A549 (cell line): ENCODE data around the gene SLC16A1. TPM values are rescaled to one million over a fixed set of nuclear protein-coding genes. Genes with fewer than 3 reads are reported as not detected.
A peak's percentile ranks its signal among the peaks of the same experiment; 100 is the strongest.

Source experiments
- ATAC-seq, 2 experiments: fragments of 200-7000 bp in 1 of 2; fragments of >200 bp in 1 of 2; cut with Nextera tagmentation in 1 of 2; cut with Tn5 transposase in 1 of 2; 3 replicates each; pipeline versions ENCODE4 v1.8.0 to v1.9.1; 2018 to 2020; ENCODE audit warnings: mild to moderate bottlenecking in 1 of 2, moderate library complexity in 1 of 2
- CTCF ChIA-PET: fragments of 300-600 bp; sonication (Branson Sonifier 250); formaldehyde crosslinking; extraction: SDS; loops from one replicate; lab custom pipeline; 2021; ENCODE audit warnings: antibody characterized with exemption, inconsistent platforms; lab: Yijun Ruan, JAX
- POLR2A ChIA-PET: fragments of 350-600 bp; formaldehyde crosslinking; extraction: SDS; loops from one replicate; lab custom pipeline; 2021; ENCODE audit warnings: antibody characterized with exemption, inconsistent platforms; lab: Yijun Ruan, JAX
- DNase-seq, 2 experiments: peaks; one replicate each; pipeline versions ENCODE4 v3.0.0 to v3.0.0-alpha.2; 2011 to 2016; ENCODE audit warnings: low read depth in 1 of 2, low spot score in 1 of 2
- FAIRE-seq: peaks from 2 replicates; lab custom pipeline; 2011; peaks lifted over from hg19 to GRCh38; lab: Jason Lieb, UNC
- H3K27ac ChIP-seq, 2 experiments: fragments of >200 bp; sonication (Bioruptor Twin); formaldehyde crosslinking; 3 replicates each; pipeline ENCODE4 v1.5.1; 2016 to 2017
- H3K4me1 ChIP-seq: fragments of >200 bp; sonication (Bioruptor Twin); formaldehyde crosslinking; 3 replicates; pipeline ENCODE4 v1.6.1; 2016
- H3K4me2 ChIP-seq: fragments of >200 bp; sonication (Bioruptor Twin); formaldehyde crosslinking; 3 replicates; pipeline ENCODE4 v1.6.1; 2016
- H3K4me3 ChIP-seq: fragments of >200 bp; sonication (Bioruptor Twin); formaldehyde crosslinking; 3 replicates; pipeline ENCODE4 v1.5.1; 2016
- H3K9me3 ChIP-seq: fragments of >200 bp; sonication (Bioruptor Twin); formaldehyde crosslinking; 3 replicates; pipeline ENCODE4 v1.6.1; 2016
- CBX2 ChIP-seq: fragments of 200-600 bp; sonication (generic); IDR thresholded peaks from 2 replicates; pipeline ENCODE4 v1.6.1; 2016; ENCODE audit warnings: low read depth, mild to moderate bottlenecking, borderline replicate concordance
- CBX8 ChIP-seq: fragments of 200-600 bp; sonication (generic); IDR thresholded peaks from 2 replicates; pipeline ENCODE4 v1.6.1; 2016
- FOSB ChIP-seq: fragments of 250-450 bp; sonication (Bioruptor Pico); IDR thresholded peaks from 2 replicates; pipeline ENCODE4 v1.5.0; 2020; ENCODE audit warnings: mild to moderate bottlenecking, moderate library complexity
- FOXS1 ChIP-seq: fragments of 250-450 bp; sonication (Bioruptor Pico); IDR thresholded peaks from 2 replicates; pipeline ENCODE4 v1.5.0; 2020; ENCODE audit warnings: mild to moderate bottlenecking, moderate library complexity
- HDAC2 ChIP-seq: fragments of 200-600 bp; sonication (generic); IDR thresholded peaks from 2 replicates; pipeline ENCODE4 v1.6.1; 2016
- HES2 ChIP-seq: fragments of >200 bp; sonication (Bioruptor Twin); formaldehyde crosslinking; IDR thresholded peaks from 2 replicates; pipeline ENCODE4 v1.6.1; 2016
- JUN ChIP-seq, 2 experiments: fragments of >200 bp; sonication (Bioruptor Twin); formaldehyde crosslinking; IDR thresholded peaks; 2 replicates in 1 of 2; 3 replicates in 1 of 2; pipeline ENCODE4 v1.6.1; 2016 to 2017
- KDM5A ChIP-seq: fragments of 200-600 bp; sonication (generic); IDR thresholded peaks from 2 replicates; pipeline ENCODE4 v1.6.1; 2016; ENCODE audit warnings: antibody characterized with exemption, mild to moderate bottlenecking
- MAFK ChIP-seq: fragments of 450-650 bp; IDR thresholded peaks from 2 replicates; pipeline ENCODE4 v1.6.1; 2014; ENCODE audit not compliant: partially characterized antibody
- MYC ChIP-seq: IDR thresholded peaks from 2 replicates; pipeline ENCODE4 v1.6.1; 2012; ENCODE audit warnings: mild to moderate bottlenecking, inconsistent platforms, low read length, improper control_type of control experiment, borderline replicate concordance
- NFE2L2 ChIP-seq: fragments of 150-350 bp; conservative IDR thresholded peaks from 2 replicates; pipeline ENCODE4 v1.6.1; 2014; ENCODE audit warnings: low read length
- POLR2AphosphoS2 ChIP-seq: conservative IDR thresholded peaks from 2 replicates; pipeline ENCODE4 v1.6.1; 2012; ENCODE audit warnings: low read length, improper control_type of control experiment, inconsistent platforms
- RFX5 ChIP-seq: fragments of 450-650 bp; IDR thresholded peaks from 2 replicates; pipeline ENCODE4 v1.7.1; 2014; ENCODE audit warnings: antibody characterized with exemption, mild to moderate bottlenecking, moderate library complexity
- RNF2 ChIP-seq: fragments of 200-600 bp; sonication (generic); IDR thresholded peaks from 2 replicates; pipeline ENCODE4 v1.6.1; 2016; ENCODE audit warnings: low read depth, mild to moderate bottlenecking, antibody characterized with exemption, moderate library complexity, borderline replicate concordance
- TFCP2L1 ChIP-seq: fragments of 250-450 bp; sonication (Bioruptor Pico); IDR thresholded peaks from 2 replicates; pipeline ENCODE4 v1.5.0; 2021; ENCODE audit warnings: mild to moderate bottlenecking
- ZC3H11A ChIP-seq: fragments of 450-650 bp; IDR thresholded peaks from 2 replicates; pipeline ENCODE4 v1.6.1; 2014; ENCODE audit warnings: antibody characterized with exemption, mild to moderate bottlenecking
- ZFP36 ChIP-seq: fragments of 450-650 bp; IDR thresholded peaks from 2 replicates; pipeline ENCODE4 v1.6.1; 2014; ENCODE audit warnings: borderline replicate concordance; ENCODE audit not compliant: partially characterized antibody
- ZSCAN20 ChIP-seq: fragments of 250-450 bp; sonication (Bioruptor Pico); IDR thresholded peaks from 2 replicates; pipeline ENCODE4 v1.8.0; 2022; ENCODE audit warnings: mild to moderate bottlenecking, moderate library complexity
- WGBS: methylation state at CpG from one replicate; pipeline ENCODE4 v1.1.6; 2017; ENCODE audit errors: missing lambda C conversion rate; 5-methylcytosine and 5-hydroxymethylcytosine counted together
- polyA plus RNA-seq, 4 experiments: library from polyadenylated mRNA; depleted of rRNA in 3 of 4; stranded (reverse); fragments of >200 nt; fragmentation: RNase III in 1 of 4; extraction: RNeasy Plus Mini Kit Qiagen cat#74134 plus additional on column Dnase treatment in 1 of 4; gene quantifications; 2 replicates in 3 of 4; 3 replicates in 1 of 4; pipeline ENCODE4 v1.2.3, GENCODE V29; 2011 to 2017
- TF ChIP-seq, protein P1 (sequence below): fragments of 450-650 bp; IDR thresholded peaks from 2 replicates; pipeline ENCODE4 v1.6.1; 2014; ENCODE audit warnings: antibody characterized with exemption
- TF ChIP-seq, protein P2 (sequence below): IDR thresholded peaks from 2 replicates; pipeline ENCODE4 v1.6.1; 2012; ENCODE audit warnings: low read depth, borderline replicate concordance
- TF ChIP-seq, protein P3 (sequence below): fragments of >200 bp; sonication (Bioruptor Twin); formaldehyde crosslinking; IDR thresholded peaks from 3 replicates; pipeline ENCODE4 v1.6.1; 2016
- TF ChIP-seq, protein P4 (sequence below): fragments of 250-450 bp; sonication (Bioruptor Pico); IDR thresholded peaks from 2 replicates; pipeline ENCODE4 v1.5.0; 2021; ENCODE audit warnings: mild to moderate bottlenecking, moderate library complexity, borderline replicate concordance

The SLC16A1 gene
- polyA plus RNA-seq, 2 of the 4 experiments (the other 2 are of a cell fraction) = 42.7 to 70.2 TPM

GRCh38 chr1:112904071-112904830, 51.7 kb downstream of the SLC16A1 start:
- H3K9me3 ChIP-seq = no peaks in the 10 kb centered on the region
- WGBS = 81% methylated on average over 5 of the region's 5 CpGs
- H3K27ac ChIP-seq = no peak overlapping the region
- TF ChIP-seq, protein P1, sequence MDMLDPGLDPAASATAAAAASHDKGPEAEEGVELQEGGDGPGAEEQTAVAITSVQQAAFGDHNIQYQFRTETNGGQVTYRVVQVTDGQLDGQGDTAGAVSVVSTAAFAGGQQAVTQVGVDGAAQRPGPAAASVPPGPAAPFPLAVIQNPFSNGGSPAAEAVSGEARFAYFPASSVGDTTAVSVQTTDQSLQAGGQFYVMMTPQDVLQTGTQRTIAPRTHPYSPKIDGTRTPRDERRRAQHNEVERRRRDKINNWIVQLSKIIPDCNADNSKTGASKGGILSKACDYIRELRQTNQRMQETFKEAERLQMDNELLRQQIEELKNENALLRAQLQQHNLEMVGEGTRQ = no peak
- TF ChIP-seq MAFK = peak; percentile 44
- TF ChIP-seq, all 56 proteins: peak for 1
- Histone ChIP-seq H3K4me2 (no peak overlapping the region), H3K4me1 (no peaks in the 10 kb centered on the region), H3K4me3 (no peak overlapping the region)
- CTCF ChIA-PET = interaction anchor here (0.5 to 1.7 kb wide), 3 partner anchors 19 to 86 kb away, joined by 3 to 7 read pairs (median 4); no protein-coding TSS in a partner anchor
- no peak for DNase-seq
- POLR2A ChIA-PET = no interaction called here
- ATAC-seq = no peak
- FAIRE-seq = no peak

GRCh38 chr1:112902221-112902620, 53.8 kb downstream of the SLC16A1 start:
- Histone ChIP-seq H3K4me3 (no peak overlapping the region), H3K4me1 (no peaks in the 10 kb centered on the region), H3K9me3 (no peaks in the 10 kb centered on the region), H3K27ac (no peak overlapping the region), H3K4me2 (no peak overlapping the region)
- TF ChIP-seq RFX5 (no peak), CBX2 (no peak), ZC3H11A (no peak), ZFP36 (no peak), HES2 (no peak), ZSCAN20 (no peak), FOSB (CRISPR knock-in tag) (no peak), FOXS1 (CRISPR knock-in tag) (no peak), CBX8 (no peak)
- TF ChIP-seq, protein P1 = no peak
- TF ChIP-seq, protein P2, sequence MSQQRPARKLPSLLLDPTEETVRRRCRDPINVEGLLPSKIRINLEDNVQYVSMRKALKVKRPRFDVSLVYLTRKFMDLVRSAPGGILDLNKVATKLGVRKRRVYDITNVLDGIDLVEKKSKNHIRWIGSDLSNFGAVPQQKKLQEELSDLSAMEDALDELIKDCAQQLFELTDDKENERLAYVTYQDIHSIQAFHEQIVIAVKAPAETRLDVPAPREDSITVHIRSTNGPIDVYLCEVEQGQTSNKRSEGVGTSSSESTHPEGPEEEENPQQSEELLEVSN = no peak
- TF ChIP-seq, protein P3, sequence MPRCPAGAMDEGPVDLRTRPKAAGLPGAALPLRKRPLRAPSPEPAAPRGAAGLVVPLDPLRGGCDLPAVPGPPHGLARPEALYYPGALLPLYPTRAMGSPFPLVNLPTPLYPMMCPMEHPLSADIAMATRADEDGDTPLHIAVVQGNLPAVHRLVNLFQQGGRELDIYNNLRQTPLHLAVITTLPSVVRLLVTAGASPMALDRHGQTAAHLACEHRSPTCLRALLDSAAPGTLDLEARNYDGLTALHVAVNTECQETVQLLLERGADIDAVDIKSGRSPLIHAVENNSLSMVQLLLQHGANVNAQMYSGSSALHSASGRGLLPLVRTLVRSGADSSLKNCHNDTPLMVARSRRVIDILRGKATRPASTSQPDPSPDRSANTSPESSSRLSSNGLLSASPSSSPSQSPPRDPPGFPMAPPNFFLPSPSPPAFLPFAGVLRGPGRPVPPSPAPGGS = no peak
- TF ChIP-seq, protein P4, sequence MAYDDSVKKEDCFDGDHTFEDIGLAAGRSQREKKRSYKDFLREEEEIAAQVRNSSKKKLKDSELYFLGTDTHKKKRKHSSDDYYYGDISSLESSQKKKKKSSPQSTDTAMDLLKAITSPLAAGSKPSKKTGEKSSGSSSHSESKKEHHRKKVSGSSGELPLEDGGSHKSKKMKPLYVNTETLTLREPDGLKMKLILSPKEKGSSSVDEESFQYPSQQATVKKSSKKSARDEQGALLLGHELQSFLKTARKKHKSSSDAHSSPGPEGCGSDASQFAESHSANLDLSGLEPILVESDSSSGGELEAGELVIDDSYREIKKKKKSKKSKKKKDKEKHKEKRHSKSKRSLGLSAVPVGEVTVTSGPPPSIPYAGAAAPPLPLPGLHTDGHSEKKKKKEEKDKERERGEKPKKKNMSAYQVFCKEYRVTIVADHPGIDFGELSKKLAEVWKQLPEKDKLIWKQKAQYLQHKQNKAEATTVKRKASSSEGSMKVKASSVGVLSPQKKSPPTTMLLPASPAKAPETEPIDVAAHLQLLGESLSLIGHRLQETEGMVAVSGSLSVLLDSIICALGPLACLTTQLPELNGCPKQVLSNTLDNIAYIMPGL (CRISPR knock-in tag) = no peak
- POLR2A ChIA-PET = no interaction called here
- DNase-seq (no peak), FAIRE-seq (no peak), ATAC-seq (no peak)
- CTCF ChIA-PET = no interaction called here

DNA sequence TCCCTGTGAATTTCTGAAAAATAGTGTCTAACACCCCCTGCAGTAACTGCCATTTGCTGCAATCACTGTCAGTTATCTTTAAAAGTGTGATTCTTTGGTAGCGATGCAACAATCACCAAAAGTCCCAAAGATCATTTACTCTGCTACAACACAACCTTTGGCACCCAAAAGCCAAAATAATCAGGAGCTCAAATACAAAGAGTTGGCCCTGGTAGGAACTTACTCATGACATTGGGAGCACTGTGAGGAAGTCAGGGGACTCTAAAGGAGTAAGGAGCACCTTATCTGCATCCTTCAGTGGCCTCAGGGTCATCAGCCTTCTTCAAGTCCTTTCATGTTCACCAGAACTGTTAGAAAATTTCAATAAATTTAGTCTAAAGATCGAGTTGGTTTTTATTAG, 54.6 kb downstream of the SLC16A1 start:
- POLR2A ChIA-PET = no interaction called here
- H3K4me3 ChIP-seq = no peak overlapping the region
- H3K4me2 ChIP-seq = no peak overlapping the region
- CTCF ChIA-PET = no interaction called here
- DNase-seq (no peak), ATAC-seq (no peak), FAIRE-seq (no peak)
- 56% methylated on average over 2 of the region's 2 CpGs for WGBS
- no peaks in the 10 kb centered on the region for H3K4me1 ChIP-seq
- no peak overlapping the region for H3K27ac ChIP-seq
- no peaks in the 10 kb centered on the region for H3K9me3 ChIP-seq
- TF ChIP-seq HDAC2 (no peak), MYC (no peak), POLR2AphosphoS2 (no peak), RNF2 (no peak), JUN (IDR thresholded peaks at IDR 0.05) (no peak), TFCP2L1 (CRISPR knock-in tag) (no peak), NFE2L2 (no peak), KDM5A (no peak), HES2 (no peak), ZFP36 (no peak)
